Kidney capillary endothelial cell (primary cell): Measurements from ENCODE around the gene REPS1.
"Not testable (repeated sequence)": the region's sequence is repeated elsewhere in the genome, so short reads cannot be mapped to it uniquely, and the experiment has no call there.

Experiments used
- DNase-seq: peaks from one replicate; pipeline ENCODE4 v3.0.0-alpha.2; 2018; ENCODE audit warnings: low spot score

Gene REPS1

GRCh38 chr6:138970159-138970558, 17.9 kb downstream of the REPS1 start:
- no peak for DNase-seq

GRCh38 chr6:138966870-138967269, 21.2 kb downstream of the REPS1 start:
- no peak for DNase-seq

GRCh38 chr6:138965971-138966370, 22.1 kb downstream of the REPS1 start:
- no peak for DNase-seq

- no peak for DNase-seq
These were observed 22.7 kb downstream of the REPS1 start for GRCh38 chr6:138965291-138965874.

- DNase-seq = no peak
These were observed 24.0 kb downstream of the REPS1 start for GRCh38 chr6:138964012-138964411.

- no peak for DNase-seq
These were observed 24.5 kb downstream of the REPS1 start for GRCh38 chr6:138963531-138963930.

GRCh38 chr6:138963119-138963518, 24.9 kb downstream of the REPS1 start:
- no peak for DNase-seq

- no peak for DNase-seq
These were observed 28.5 kb downstream of the REPS1 start for GRCh38 chr6:138959521-138959920.

GRCh38 chr6:138958595-138958994, 29.5 kb downstream of the REPS1 start:
- no peak for DNase-seq

GRCh38 chr6:138957903-138958302, 30.1 kb downstream of the REPS1 start:
- no peak for DNase-seq

- no peak for DNase-seq
These were observed 30.6 kb downstream of the REPS1 start for GRCh38 chr6:138957484-138957883.

GRCh38 chr6:138956244-138956924, 31.7 kb downstream of the REPS1 start:
- no peak for DNase-seq

- no peak for DNase-seq
These were observed 32.8 kb downstream of the REPS1 start for GRCh38 chr6:138955262-138955661.

- no peak for DNase-seq
These were observed 34.6 kb downstream of the REPS1 start for GRCh38 chr6:138953451-138953850.

GRCh38 chr6:138948546-138949179, 39.4 kb downstream of the REPS1 start:
- DNase-seq = no peak

- DNase-seq = no peak
These were observed 40.0 kb downstream of the REPS1 start for GRCh38 chr6:138948004-138948403.

- no peak for DNase-seq
These were observed 42.7 kb downstream of the REPS1 start for GRCh38 chr6:138945354-138945753.

GRCh38 chr6:138944412-138944811, 43.6 kb downstream of the REPS1 start:
- no peak for DNase-seq

GRCh38 chr6:138943089-138943625, 44.9 kb downstream of the REPS1 start:
- DNase-seq = no peak

- not testable (repeated sequence) for DNase-seq
These were observed 51.2 kb downstream of the REPS1 start for GRCh38 chr6:138936873-138937272.

GRCh38 chr6:138931660-138932059, 56.4 kb downstream of the REPS1 start:
- DNase-seq = no peak

GRCh38 chr6:138926579-138926978, 61.5 kb downstream of the REPS1 start:
- DNase-seq = no peak

- DNase-seq = no peak
These were observed 62.2 kb downstream of the REPS1 start for GRCh38 chr6:138925806-138926205.
